SU-DHL-6 (cell line): Measurements from ENCODE around the gene RACGAP1.

Experiments
- EZH2phosphoT487 ChIP-seq: fragments of 200-600 bp; sonication (generic), shearing (Covaris generic); conservative IDR thresholded peaks from 2 replicates; pipeline ENCODE4 v1.6.1; 2018; ENCODE audit warnings: mild to moderate bottlenecking, antibody characterized with exemption, low read length, moderate library complexity, mixed read lengths
- TF ChIP-seq, protein P1 (sequence below): fragments of 200-600 bp; sonication (generic); IDR thresholded peaks from one replicate; pipeline ENCODE4 v1.5.1; 2017; ENCODE audit warnings: antibody characterized with exemption, mild to moderate bottlenecking, low read length, moderate library complexity; ENCODE audit not compliant: insufficient read depth, poor library complexity, severe bottlenecking

DNA sequence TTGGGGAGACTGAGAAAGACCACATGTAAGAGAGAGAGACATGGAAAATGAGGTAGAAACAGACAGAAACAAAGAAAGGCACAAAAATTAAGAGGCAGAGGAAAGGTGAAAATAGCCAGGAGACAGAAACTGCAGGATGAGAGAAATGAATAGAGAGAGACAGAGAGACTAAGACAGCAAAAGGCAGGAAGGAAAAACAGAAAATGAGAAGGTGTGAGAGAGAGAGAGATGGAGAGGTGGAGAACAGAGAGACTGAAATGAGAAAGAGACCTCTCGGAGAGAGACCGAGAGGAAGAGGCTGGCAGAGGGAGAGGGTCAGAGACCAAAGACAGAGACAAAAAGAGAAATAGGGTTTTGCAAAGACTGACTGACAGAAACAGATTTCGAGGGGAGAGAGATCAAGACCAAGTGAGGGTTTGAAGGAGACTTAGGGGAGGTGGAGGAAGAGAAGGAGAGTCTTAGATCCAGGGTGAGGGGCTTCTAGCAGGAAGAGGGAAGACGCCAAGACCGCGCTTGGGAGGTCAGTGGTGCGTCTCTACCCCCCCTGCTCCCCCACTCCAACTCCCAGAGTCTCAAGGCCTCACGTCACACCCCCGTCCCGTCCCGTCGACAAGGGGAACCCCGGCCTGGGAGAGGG, 64.7 kb downstream of the RACGAP1 start:
- TF ChIP-seq, protein P1, sequence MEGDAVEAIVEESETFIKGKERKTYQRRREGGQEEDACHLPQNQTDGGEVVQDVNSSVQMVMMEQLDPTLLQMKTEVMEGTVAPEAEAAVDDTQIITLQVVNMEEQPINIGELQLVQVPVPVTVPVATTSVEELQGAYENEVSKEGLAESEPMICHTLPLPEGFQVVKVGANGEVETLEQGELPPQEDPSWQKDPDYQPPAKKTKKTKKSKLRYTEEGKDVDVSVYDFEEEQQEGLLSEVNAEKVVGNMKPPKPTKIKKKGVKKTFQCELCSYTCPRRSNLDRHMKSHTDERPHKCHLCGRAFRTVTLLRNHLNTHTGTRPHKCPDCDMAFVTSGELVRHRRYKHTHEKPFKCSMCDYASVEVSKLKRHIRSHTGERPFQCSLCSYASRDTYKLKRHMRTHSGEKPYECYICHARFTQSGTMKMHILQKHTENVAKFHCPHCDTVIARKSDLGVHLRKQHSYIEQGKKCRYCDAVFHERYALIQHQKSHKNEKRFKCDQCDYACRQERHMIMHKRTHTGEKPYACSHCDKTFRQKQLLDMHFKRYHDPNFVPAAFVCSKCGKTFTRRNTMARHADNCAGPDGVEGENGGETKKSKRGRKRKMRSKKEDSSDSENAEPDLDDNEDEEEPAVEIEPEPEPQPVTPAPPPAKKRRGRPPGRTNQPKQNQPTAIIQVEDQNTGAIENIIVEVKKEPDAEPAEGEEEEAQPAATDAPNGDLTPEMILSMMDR, result no peak
- TF ChIP-seq EZH2phosphoT487, result no peak
